ENCODE data around the gene TMEM175. TPM values are rescaled to one million over a fixed set of nuclear protein-coding genes. Genes with fewer than 3 reads are reported as not detected.
"Not testable (repeated sequence)": the region's sequence is repeated elsewhere in the genome, so short reads cannot be mapped to it uniquely, and the experiment has no call there.

TMEM175 gene
- total RNA-seq, 4 donors from 2014 or later, result 33.3 to 61.2 (median 39.0) TPM

DNA sequence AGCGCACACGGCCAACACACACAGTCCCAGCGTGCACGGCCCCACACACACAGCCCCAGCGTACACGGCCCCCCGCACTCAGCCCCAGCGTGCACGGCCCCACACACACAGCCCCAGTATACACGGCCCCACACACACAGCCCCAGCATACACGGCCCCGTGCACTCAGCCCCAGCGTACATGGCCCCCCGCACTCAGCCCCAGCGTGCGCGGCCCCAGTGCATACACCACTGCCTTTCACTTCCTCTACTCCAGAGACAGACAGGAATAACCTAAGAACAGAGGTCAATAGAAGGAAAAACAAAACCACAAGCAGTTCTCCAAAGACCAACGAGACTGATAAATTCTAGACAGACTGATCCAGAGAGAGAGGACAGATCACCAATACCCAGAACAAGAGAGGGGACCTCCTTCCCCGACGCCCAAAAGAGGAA, 17.2 kb upstream of the TMEM175 start:
- 33 to 44% methylated on average over 16 to 20 of the region's 20 CpGs for WGBS, 2 donors
- peak overlapping the region in 2 of 4 donors; percentile 28 to 41 for H3K27ac ChIP-seq
- TF ChIP-seq EP300 (IDR thresholded peaks at IDR 0.05) (no peak), POLR2A (IDR thresholded peaks at IDR 0.05) (no peak)
- TF ChIP-seq, protein P1, sequence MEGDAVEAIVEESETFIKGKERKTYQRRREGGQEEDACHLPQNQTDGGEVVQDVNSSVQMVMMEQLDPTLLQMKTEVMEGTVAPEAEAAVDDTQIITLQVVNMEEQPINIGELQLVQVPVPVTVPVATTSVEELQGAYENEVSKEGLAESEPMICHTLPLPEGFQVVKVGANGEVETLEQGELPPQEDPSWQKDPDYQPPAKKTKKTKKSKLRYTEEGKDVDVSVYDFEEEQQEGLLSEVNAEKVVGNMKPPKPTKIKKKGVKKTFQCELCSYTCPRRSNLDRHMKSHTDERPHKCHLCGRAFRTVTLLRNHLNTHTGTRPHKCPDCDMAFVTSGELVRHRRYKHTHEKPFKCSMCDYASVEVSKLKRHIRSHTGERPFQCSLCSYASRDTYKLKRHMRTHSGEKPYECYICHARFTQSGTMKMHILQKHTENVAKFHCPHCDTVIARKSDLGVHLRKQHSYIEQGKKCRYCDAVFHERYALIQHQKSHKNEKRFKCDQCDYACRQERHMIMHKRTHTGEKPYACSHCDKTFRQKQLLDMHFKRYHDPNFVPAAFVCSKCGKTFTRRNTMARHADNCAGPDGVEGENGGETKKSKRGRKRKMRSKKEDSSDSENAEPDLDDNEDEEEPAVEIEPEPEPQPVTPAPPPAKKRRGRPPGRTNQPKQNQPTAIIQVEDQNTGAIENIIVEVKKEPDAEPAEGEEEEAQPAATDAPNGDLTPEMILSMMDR (IDR thresholded peaks at IDR 0.05), result no peak
- no peak for DNase-seq (ENCODE audit: low spot score in 2 of 2)
- no peaks in the 10 kb centered on the region for H3K27me3 ChIP-seq
- H3K4me3 ChIP-seq, result peak overlapping the region in 1 of 4 donors; percentile 12
- peaks cover 0 to 43% (median 8%) of the 10 kb centered on the region in 4 donors for H3K4me1 ChIP-seq
- no peaks in the 10 kb centered on the region for H3K9me3 ChIP-seq
- H3K36me3 ChIP-seq, result peaks cover 0 to 22% (median 7%) of the 10 kb centered on the region in 3 donors

DNA sequence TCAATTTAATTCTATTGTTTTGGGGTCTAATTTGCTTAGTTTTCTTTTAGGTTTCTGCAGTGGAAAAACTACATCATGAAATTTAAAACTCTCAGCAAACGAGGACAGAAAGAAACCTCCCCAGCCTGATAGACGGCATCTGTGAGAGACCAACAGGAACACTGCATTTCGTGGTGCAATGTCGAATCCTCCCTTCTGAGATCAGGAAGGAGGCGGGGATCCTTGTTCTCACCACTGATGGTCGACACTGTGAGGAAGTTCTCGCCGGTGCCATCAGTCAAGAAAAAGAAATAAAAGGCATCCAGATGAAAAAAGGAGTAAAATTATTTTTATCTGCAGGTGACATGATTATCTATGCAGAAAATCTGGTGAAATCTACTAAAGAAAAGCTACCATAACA, 16.7 kb upstream of the TMEM175 start:
- 38 to 39% methylated on average over 8 of the region's 8 CpGs for WGBS, 2 donors
- peaks cover 0 to 18% (median 7%) of the 10 kb centered on the region in 3 donors for H3K36me3 ChIP-seq

DNA sequence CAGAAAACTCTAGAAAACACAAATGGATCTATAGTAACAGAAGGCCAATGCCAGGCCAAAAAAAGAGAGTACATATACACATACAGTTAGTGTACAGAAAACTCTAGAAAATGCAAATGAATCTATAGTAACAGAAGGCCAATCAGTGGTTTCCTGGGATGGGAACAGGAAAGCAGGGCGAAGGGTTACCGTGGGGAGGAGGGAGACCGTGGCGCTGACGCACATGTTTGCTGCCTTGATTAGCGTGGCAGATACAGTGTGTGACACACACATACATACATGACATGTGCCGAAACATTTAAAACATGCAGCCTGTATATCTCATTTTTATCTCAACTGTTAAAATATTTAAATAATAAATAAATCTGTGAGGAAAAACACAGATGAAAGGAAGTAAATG, 14.8 kb upstream of the TMEM175 start:
- Histone ChIP-seq H3K9me3 (no peaks in the 10 kb centered on the region), H3K4me3 (no peak overlapping the region), H3K27me3 (no peaks in the 10 kb centered on the region), H3K4me1 (peaks cover 0 to 36% (median 9%) of the 10 kb centered on the region in 4 donors), H3K36me3 (peaks cover 0 to 4% (median 0%) of the 10 kb centered on the region in 3 donors), H3K27ac (no peak overlapping the region)
- 96 to 97% methylated on average over 7 of the region's 7 CpGs for WGBS, 2 donors
- no peak for DNase-seq (ENCODE audit: low spot score in 2 of 2)
- TF ChIP-seq EP300 (IDR thresholded peaks at IDR 0.05) (no peak), POLR2A (IDR thresholded peaks at IDR 0.05) (no peak)

More for the DNA sequence above, 16.7 kb upstream of the TMEM175 start:
- H3K4me1 ChIP-seq, result peaks cover 0 to 43% (median 8%) of the 10 kb centered on the region in 4 donors
- TF ChIP-seq EP300 (IDR thresholded peaks at IDR 0.05), result no peak
- TF ChIP-seq, protein P1 (IDR thresholded peaks at IDR 0.05), result no peak
- TF ChIP-seq POLR2A (IDR thresholded peaks at IDR 0.05), result no peak
- no peaks in the 10 kb centered on the region for H3K9me3 ChIP-seq
- peak overlapping the region in 1 of 4 donors; percentile 12 for H3K4me3 ChIP-seq
- peak overlapping the region in 2 of 4 donors; percentile 28 to 41 for H3K27ac ChIP-seq
- H3K27me3 ChIP-seq, result no peaks in the 10 kb centered on the region
- peak in 1 of 2 donors; percentile 56 for DNase-seq (ENCODE audit: low spot score in 2 of 2)

DNA sequence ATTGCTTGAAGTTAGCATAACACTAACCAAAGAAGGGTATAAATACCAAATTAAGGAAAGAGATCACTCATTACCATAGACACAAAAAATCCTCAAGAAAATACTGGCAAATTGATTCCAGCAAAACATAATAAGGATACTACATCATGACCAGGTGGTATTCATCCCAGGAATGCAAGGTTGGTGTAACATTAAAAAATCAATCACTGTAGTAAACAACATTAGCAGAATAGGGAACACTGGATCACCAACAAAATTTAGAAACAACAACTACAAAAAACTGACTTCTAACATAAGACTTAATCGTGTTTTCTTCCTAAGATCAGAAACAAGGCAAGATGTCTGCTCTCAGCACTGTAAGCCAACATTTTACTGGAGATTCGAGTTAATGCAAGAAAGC, 14.3 kb upstream of the TMEM175 start:
- no peaks in the 10 kb centered on the region for H3K9me3 ChIP-seq
- H3K27ac ChIP-seq, result no peak overlapping the region
- peaks cover 0 to 9% (median 0%) of the 10 kb centered on the region in 3 donors for H3K36me3 ChIP-seq
- no peak overlapping the region for H3K4me3 ChIP-seq
- DNase-seq (ENCODE audit: low spot score in 2 of 2), result no peak
- peaks cover 0 to 31% (median 7%) of the 10 kb centered on the region in 4 donors for H3K4me1 ChIP-seq
- 97% methylated on average over 2 of the region's 2 CpGs for WGBS, 2 donors
- no peaks in the 10 kb centered on the region for H3K27me3 ChIP-seq
- no peak for TF ChIP-seq EP300 (IDR thresholded peaks at IDR 0.05)
- TF ChIP-seq, protein P1 (IDR thresholded peaks at IDR 0.05), result no peak
- no peak for TF ChIP-seq POLR2A (IDR thresholded peaks at IDR 0.05)

DNA sequence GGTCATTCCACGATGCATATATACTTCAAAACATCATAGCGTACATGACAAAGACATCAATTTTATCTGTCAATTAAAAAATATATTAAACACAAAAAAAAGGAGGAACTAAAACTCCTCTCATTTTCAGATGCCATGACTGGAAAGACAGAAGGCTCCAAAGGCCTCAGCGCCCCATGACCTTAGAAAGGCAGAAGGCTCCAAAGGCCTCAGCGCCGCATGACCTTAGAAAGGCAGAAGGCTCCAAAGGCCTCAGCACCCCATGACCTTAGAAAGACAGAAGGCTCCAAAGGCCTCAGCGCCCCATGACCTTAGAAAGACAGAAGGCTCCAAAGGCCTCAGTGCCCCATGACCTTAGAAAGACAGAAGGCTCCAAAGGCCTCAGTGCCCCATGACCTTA, 13.7 kb upstream of the TMEM175 start:
- H3K27me3 ChIP-seq; DNase-seq (ENCODE audit: low spot score in 2 of 2); H3K27ac ChIP-seq; H3K4me3 ChIP-seq; H3K9me3 ChIP-seq: not testable (repeated sequence)
- Histone ChIP-seq H3K4me1 (peaks cover 0 to 25% (median 7%) of the 10 kb centered on the region in 4 donors), H3K36me3 (peaks cover 0 to 12% (median 0%) of the 10 kb centered on the region in 3 donors)
- 89 to 98% methylated on average over 5 to 6 of the region's 6 CpGs for WGBS, 2 donors

DNA sequence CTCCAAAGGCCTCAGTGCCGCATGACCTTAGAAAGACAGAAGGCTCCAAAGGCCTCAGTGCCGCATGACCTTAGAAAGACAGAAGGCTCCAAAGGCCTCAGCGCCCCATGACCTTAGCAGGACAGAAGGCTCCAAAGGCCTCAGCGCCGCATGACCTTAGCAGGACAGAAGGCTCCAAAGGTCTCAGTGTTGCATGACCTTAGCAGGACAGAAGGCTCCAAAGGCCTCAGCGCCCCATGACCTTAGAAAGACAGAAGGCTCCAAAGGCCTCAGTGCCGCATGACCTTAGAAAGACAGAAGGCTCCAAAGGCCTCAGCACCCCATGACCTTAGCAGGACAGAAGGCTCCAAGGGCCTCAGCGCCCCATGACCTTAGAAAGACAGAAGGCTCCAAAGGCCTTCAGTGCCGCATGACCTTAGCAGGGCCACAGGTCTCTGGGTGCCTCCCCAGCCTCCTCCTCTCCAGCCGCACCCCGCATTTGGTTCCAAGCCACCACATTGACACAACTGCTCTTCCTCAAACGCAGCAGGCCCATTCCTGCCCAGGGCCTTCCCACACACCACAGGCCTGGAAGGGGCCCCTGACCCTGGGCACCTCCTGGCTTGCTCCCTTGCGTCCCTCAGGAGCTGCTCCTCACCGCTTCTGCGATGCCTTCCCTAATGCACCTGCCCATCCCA, 13.1 kb upstream of the TMEM175 start:
- H3K27me3 ChIP-seq; H3K9me3 ChIP-seq; DNase-seq (ENCODE audit: low spot score in 2 of 2); H3K27ac ChIP-seq; H3K4me3 ChIP-seq: not testable (repeated sequence)
- Histone ChIP-seq H3K36me3 (peaks cover 0 to 12% (median 0%) of the 10 kb centered on the region in 3 donors), H3K4me1 (peaks cover 0 to 24% (median 7%) of the 10 kb centered on the region in 4 donors)
- WGBS, 2 donors, result 90 to 92% methylated on average over 13 to 15 of the region's 15 CpGs

All from tibial nerve (tissue), 4 donors.